Caco-2 (cell line): Measurements from ENCODE around the gene PPP2R3B. TPM values are rescaled to one million over a fixed set of nuclear protein-coding genes. Genes with fewer than 3 reads are reported as not detected.

ENCODE experiments used
- BruUV-seq: library from RNA; stranded (reverse); fragments of 400-500 nt; replicated peaks from 2 replicates; lab custom pipeline; 2021; lab: Mats Ljungman, UMichigan
- CTCF ChIA-PET: fragments of 300-600 bp; sonication (Branson Sonifier 250); formaldehyde crosslinking; loops from one replicate; lab custom pipeline; 2022; ENCODE audit warnings: antibody characterized with exemption; lab: Charles Lee
- POLR2A ChIA-PET: fragments of 300-600 bp; sonication (Branson Sonifier 250); formaldehyde crosslinking; loops from one replicate; lab custom pipeline; 2022; ENCODE audit warnings: antibody characterized with exemption; lab: Charles Lee
- DNase-seq, 2 experiments: peaks; one replicate each; pipeline versions ENCODE4 v3.0.0 to v3.0.0-alpha.2; 2020 to 2022
- H3K27me3 ChIP-seq: replicated peaks from 2 replicates; pipeline ENCODE4 v1.6.0; 2011; ENCODE audit warnings: low read length; ENCODE audit not compliant: control insufficient read depth, insufficient read depth
- H3K36me3 ChIP-seq: 2 replicates; pipeline ENCODE4 v1.5.1; 2011; ENCODE audit warnings: low read length; ENCODE audit not compliant: control insufficient read depth, insufficient read depth
- H3K4me1 ChIP-seq: fragments of 250-450 bp; sonication (Bioruptor Pico); 2 replicates; pipeline ENCODE4 v1.5.1; 2020; ENCODE audit warnings: mild to moderate bottlenecking
- H3K4me3 ChIP-seq: 2 replicates; pipeline ENCODE4 v1.5.1; 2011; ENCODE audit warnings: low read depth, mild to moderate bottlenecking, control low read depth, low read length
- H3K9me3 ChIP-seq: fragments of 250-450 bp; sonication (Bioruptor Pico); 2 replicates; pipeline ENCODE4 v1.5.1; 2020; ENCODE audit warnings: mild to moderate bottlenecking, moderate library complexity
- H3K27ac Mint-ChIP-seq: one replicate; pipeline ENCODE4 v1.8.0; 2022; ENCODE audit warnings: mixed read lengths; ENCODE audit not compliant: unreplicated experiment
- H3K27me3 Mint-ChIP-seq: one replicate; pipeline ENCODE4 v1.8.0; 2022; ENCODE audit warnings: mixed read lengths; ENCODE audit not compliant: insufficient read depth, unreplicated experiment
- H3K36me3 Mint-ChIP-seq: one replicate; pipeline ENCODE4 v1.8.0; 2022; ENCODE audit warnings: mild to moderate bottlenecking, mixed read lengths; ENCODE audit not compliant: insufficient read depth, unreplicated experiment
- H3K4me1 Mint-ChIP-seq: one replicate; pipeline ENCODE4 v1.8.0; 2022; ENCODE audit warnings: low read depth, mixed read lengths; ENCODE audit not compliant: unreplicated experiment
- H3K4me3 Mint-ChIP-seq: one replicate; pipeline ENCODE4 v1.8.0; 2022; ENCODE audit warnings: mild to moderate bottlenecking, moderate library complexity, mixed read lengths; ENCODE audit not compliant: unreplicated experiment
- H3K9me3 Mint-ChIP-seq: one replicate; pipeline ENCODE4 v1.8.0; 2022; ENCODE audit warnings: mixed read lengths; ENCODE audit not compliant: unreplicated experiment
- CTCF ChIP-seq, 2 experiments: fragments of 200-600 bp in 1 of 2; IDR thresholded peaks; 1 replicate in 1 of 2; 2 replicates in 1 of 2; pipeline versions ENCODE4 v1.5.1 to v1.8.0; 2011 to 2022; ENCODE audit warnings: antibody characterized with exemption in 1 of 2, control low read depth in 1 of 2, inconsistent platforms in 1 of 2, low read depth in 1 of 2, low read length in 1 of 2, mild to moderate bottlenecking in 1 of 2, moderate library complexity in 1 of 2; ENCODE audit not compliant: insufficient read depth in 1 of 2, severe bottlenecking in 1 of 2, unreplicated experiment in 1 of 2
- intact Hi-C: fragments of 100-400 bp; cut with micrococcal nuclease; formaldehyde crosslinking; loops from one replicate; pipeline ENCODE4 v1.10.0; 2022; ENCODE audit not compliant: unreplicated experiment
- total RNA-seq: library from RNA; stranded (reverse); gene quantifications from 2 replicates; pipeline ENCODE4 v1.2.3, GENCODE V29; 2022

Gene PPP2R3B
- total RNA-seq, 1 experiment from 2014 or later = 71.3 TPM

- DNase-seq = no peak
- ChIA-PET POLR2A (no interaction called here), CTCF (no interaction called here)
- intact Hi-C loops = no loop called here
- BruUV-seq = no TSS peak
- no peak for TF ChIP-seq CTCF (IDR thresholded peaks at IDR 0.05; ENCODE audit: insufficient read depth in 1 of 2, low read depth in 1 of 2, low read length in 1 of 2, severe bottlenecking in 1 of 2, unreplicated experiment in 1 of 2)
- H3K4me1 Mint-ChIP-seq = no peaks in the 10 kb centered on the region
- peaks cover 4% of the 10 kb centered on the region; the same call in 1 of the 2 replicates for H3K9me3 ChIP-seq
- no peaks in the 10 kb centered on the region for H3K36me3 ChIP-seq
- no peak overlapping the region for H3K27ac Mint-ChIP-seq
- no peaks in the 10 kb centered on the region for H3K27me3 Mint-ChIP-seq
- H3K4me3 Mint-ChIP-seq = no peak overlapping the region
- peaks cover 38% of the 10 kb centered on the region for H3K36me3 Mint-ChIP-seq
- H3K4me3 ChIP-seq = no peak overlapping the region
- H3K27me3 ChIP-seq = no peaks in the 10 kb centered on the region
- no peaks in the 10 kb centered on the region for H3K4me1 ChIP-seq
- H3K9me3 Mint-ChIP-seq = peaks cover 10% of the 10 kb centered on the region
Measured at GRCh38 chrX:346034-346813, 40.5 kb downstream of the PPP2R3B start.

GRCh38 chrX:345020-345925, 41.4 kb downstream of the PPP2R3B start:
- no TSS peak for BruUV-seq
- DNase-seq = no peak
- Histone ChIP-seq H3K27me3 (no peaks in the 10 kb centered on the region), H3K9me3 (peaks cover 4% of the 10 kb centered on the region; the same call in 1 of the 2 replicates), H3K4me3 (no peak overlapping the region), H3K36me3 (no peaks in the 10 kb centered on the region; the same call in 1 of the 2 replicates), H3K4me1 (no peaks in the 10 kb centered on the region)
- CTCF ChIA-PET = no interaction called here
- peaks cover 45% of the 10 kb centered on the region for H3K36me3 Mint-ChIP-seq
- no peak overlapping the region for H3K27ac Mint-ChIP-seq
- no peak overlapping the region for H3K4me3 Mint-ChIP-seq
- TF ChIP-seq CTCF (IDR thresholded peaks at IDR 0.05; ENCODE audit: insufficient read depth in 1 of 2, low read depth in 1 of 2, low read length in 1 of 2, severe bottlenecking in 1 of 2, unreplicated experiment in 1 of 2) = no peak
- intact Hi-C loops = no loop called here
- H3K27me3 Mint-ChIP-seq = no peaks in the 10 kb centered on the region
- peaks cover 10% of the 10 kb centered on the region for H3K9me3 Mint-ChIP-seq
- H3K4me1 Mint-ChIP-seq = no peaks in the 10 kb centered on the region
- POLR2A ChIA-PET = no interaction called here

- no peak for TF ChIP-seq CTCF (IDR thresholded peaks at IDR 0.05; ENCODE audit: insufficient read depth in 1 of 2, low read depth in 1 of 2, low read length in 1 of 2, severe bottlenecking in 1 of 2, unreplicated experiment in 1 of 2)
- H3K27me3 ChIP-seq = no peaks in the 10 kb centered on the region
- no peak overlapping the region for H3K4me3 ChIP-seq
- intact Hi-C loops = no loop called here
- no peak for DNase-seq
- H3K36me3 ChIP-seq = no peaks in the 10 kb centered on the region; the same call in 1 of the 2 replicates
- ChIA-PET CTCF (no interaction called here), POLR2A (no interaction called here)
- Mint-ChIP-seq H3K9me3 (peaks cover 10% of the 10 kb centered on the region), H3K27me3 (no peaks in the 10 kb centered on the region), H3K27ac (no peak overlapping the region), H3K36me3 (peaks cover 41% of the 10 kb centered on the region), H3K4me1 (no peaks in the 10 kb centered on the region), H3K4me3 (no peak overlapping the region)
- H3K9me3 ChIP-seq = peaks cover 4% of the 10 kb centered on the region; the same call in 1 of the 2 replicates
- BruUV-seq = no TSS peak
- H3K4me1 ChIP-seq = no peaks in the 10 kb centered on the region
Measured at GRCh38 chrX:344371-344901, 42.3 kb downstream of the PPP2R3B start.
